Ovary (tissue), 9 donors: Measurements from ENCODE around the gene KCNJ12. TPM values are rescaled to one million over a fixed set of nuclear protein-coding genes. Genes with fewer than 3 reads are reported as not detected.
"Not testable (repeated sequence)": the region's sequence is repeated elsewhere in the genome, so short reads cannot be mapped to it uniquely, and the experiment has no call there.

Experiments
- DNase-seq, 5 donors: peaks; one replicate each; pipeline ENCODE4 v3.0.0-alpha.2; 2019 to 2020
- H3K27ac ChIP-seq, 2 donors: fragments of 200-600 bp; one replicate each; pipeline versions ENCODE4 v1.5.1 to v1.8.0; 2019 to 2022
- H3K27me3 ChIP-seq: fragments of 200-600 bp; one replicate; pipeline ENCODE4 v1.8.0; 2022
- H3K36me3 ChIP-seq: fragments of 200-600 bp; sonication (generic); one replicate; pipeline ENCODE4 v1.5.1; 2019
- H3K4me1 ChIP-seq: one replicate; pipeline ENCODE4 v1.8.1; 2013; ENCODE audit warnings: mild to moderate bottlenecking, moderate library complexity; ENCODE audit not compliant: insufficient read depth
- H3K4me3 ChIP-seq: fragments of 200-600 bp; sonication (generic); one replicate; pipeline ENCODE4 v1.5.1; 2017
- H3K9me3 ChIP-seq, 2 donors: fragments of 200-600 bp in 1 of 2; sonication (generic) in 1 of 2; one replicate each; pipeline versions ENCODE4 v1.5.1 to v1.8.1; 2013 to 2019; ENCODE audit warnings: mild to moderate bottlenecking in 1 of 2, moderate library complexity in 1 of 2
- CTCF ChIP-seq, 3 donors: fragments of 450-650 bp in 2 of 3; fragments of 200-600 bp in 1 of 3; IDR thresholded peaks; one replicate each; pipeline versions ENCODE4 v1.5.1 to v1.8.0; 2016 to 2022; ENCODE audit warnings: antibody characterized with exemption in 3 of 3, mild to moderate bottlenecking in 1 of 3
- EP300 ChIP-seq: sonication (generic); formaldehyde crosslinking; IDR thresholded peaks from one replicate; pipeline ENCODE4 v1.6.1; 2017; ENCODE audit warnings: antibody characterized with exemption
- POLR2A ChIP-seq: fragments of 450-650 bp; IDR thresholded peaks from one replicate; pipeline ENCODE4 v1.6.1; 2017; ENCODE audit warnings: antibody characterized with exemption, mild to moderate bottlenecking, moderate library complexity
- WGBS, 3 donors: extraction: QIAGEN DNeasy Blood & Tissue Kit in 1 of 3; methylation state at CpG; one replicate each; pipeline versions ENCODE4 v1.1.5 to v1.1.7; 2013 to 2017; 5-methylcytosine and 5-hydroxymethylcytosine counted together
- intact Hi-C, 4 donors: fragments of 100-400 bp; cut with DNase I; formaldehyde crosslinking; loops; one replicate each; pipeline versions ENCODE4 v1.11.0 to v1.15.1; 2022 to 2023
- polyA plus RNA-seq, 2 donors: library from polyadenylated mRNA; stranded (reverse); fragments of 200-250 nt in 1 of 2; fragments of 350-450 nt in 1 of 2; fragmentation: Illumina TruSeq in 1 of 2; extraction: RNeasy Lipid Tissue Mini Kit (QIAGEN cat#74804) in 1 of 2; gene quantifications; one replicate each; pipeline ENCODE4 v1.2.3, GENCODE V29; 2013 to 2014
- total RNA-seq, 7 donors: library from RNA; depleted of rRNA in 2 of 7; stranded (reverse); fragments of >200 nt in 2 of 7; fragmentation: NEBNext Ultra II Directional in 3 of 7; extraction: Animal tissue kit (Norgen Biotek cat#: 25700) in 3 of 7; gene quantifications; one replicate each; pipeline versions ENCODE4 v1.1.0 to v1.2.4, GENCODE V29; 2016 to 2023
- donor health status: DM: no; HTN: no; CAD: no; lungs with moderate emphysema.
- donor health status: DM: no; HTN: no; CAD: no.
- donor health status: Bipolar disorder and iron deficiency.
- donor health status: DM: yes; HTN: yes; CAD: no.
- donor health status: DM: no; HTN: no; CAD: no.
- donor health status: DM: yes; HTN: yes; CAD: no.

KCNJ12 gene
- total and polyA plus RNA-seq, 9 donors, result 0.12 to 1.9 (median 0.46) TPM

GRCh38 chr17:21417349-21417748 lies 41.2 kb downstream of the KCNJ12 start:
- H3K27me3 ChIP-seq, H3K4me3 ChIP-seq, intact Hi-C loops, DNase-seq, H3K27ac ChIP-seq, H3K36me3 ChIP-seq, H3K4me1 ChIP-seq, H3K9me3 ChIP-seq: not testable (repeated sequence)
- WGBS, 3 donors, result 82 to 90% (median 86%) methylated on average over 10 of the region's 10 CpGs

- intact Hi-C loops, result no loop called here
Measured at GRCh38 chr17:21417921-21418320, 41.8 kb downstream of the KCNJ12 start.

GRCh38 chr17:21418446-21419298 lies 42.5 kb downstream of the KCNJ12 start:
- no peaks in the 10 kb centered on the region for H3K36me3 ChIP-seq
- WGBS, 3 donors, result 78 to 83% (median 79%) methylated on average over 21 of the region's 21 CpGs
- H3K27me3 ChIP-seq, result no peaks in the 10 kb centered on the region
- no peak for TF ChIP-seq EP300
- H3K4me3 ChIP-seq, result no peak overlapping the region
- no peak for DNase-seq
- no peaks in the 10 kb centered on the region for H3K9me3 ChIP-seq
- H3K4me1 ChIP-seq, result no peaks in the 10 kb centered on the region
- intact Hi-C loops, result no loop called here
- no peak overlapping the region for H3K27ac ChIP-seq

More at GRCh38 chr17:21417921-21418320, 41.8 kb downstream of the KCNJ12 start:
- H3K27me3 ChIP-seq, result no peaks in the 10 kb centered on the region
- no peak overlapping the region for H3K4me3 ChIP-seq
- TF ChIP-seq EP300 (no peak), CTCF (IDR thresholded peaks at IDR 0.05) (no peak), POLR2A (no peak)
- H3K36me3 ChIP-seq, result no peaks in the 10 kb centered on the region
- WGBS, 3 donors, result 85 to 89% (median 89%) methylated on average over 9 of the region's 9 CpGs
- no peaks in the 10 kb centered on the region for H3K4me1 ChIP-seq
- H3K9me3 ChIP-seq, result no peaks in the 10 kb centered on the region
- no peak overlapping the region for H3K27ac ChIP-seq
- DNase-seq, result no peak

- Histone ChIP-seq H3K4me3 (no peak overlapping the region), H3K4me1 (no peaks in the 10 kb centered on the region), H3K27ac (no peak overlapping the region), H3K36me3 (no peaks in the 10 kb centered on the region), H3K27me3 (no peaks in the 10 kb centered on the region), H3K9me3 (no peaks in the 10 kb centered on the region)
- intact Hi-C loops, result loop anchor here in 1 of 4 donors (2.0 kb wide), 1 partner anchor 287 kb away; no protein-coding TSS in a partner anchor
- TF ChIP-seq CTCF (IDR thresholded peaks at IDR 0.05) (no peak), EP300 (no peak), POLR2A (no peak)
- 65 to 73% (median 67%) methylated on average over 25 of the region's 25 CpGs for WGBS, 3 donors
- DNase-seq, result no peak
Measured at GRCh38 chr17:21419299-21420239, 43.4 kb downstream of the KCNJ12 start.

GRCh38 chr17:21420503-21421090 lies 44.4 kb downstream of the KCNJ12 start:
- H3K27me3 ChIP-seq, H3K4me1 ChIP-seq, DNase-seq, H3K9me3 ChIP-seq, H3K36me3 ChIP-seq, H3K4me3 ChIP-seq, H3K27ac ChIP-seq: not testable (repeated sequence)
- WGBS, 3 donors, result 78 to 81% (median 79%) methylated on average over 9 to 11 of the region's 11 CpGs
- intact Hi-C loops, result loop anchor here in 1 of 4 donors (2.0 kb wide), 1 partner anchor 286 kb away; no protein-coding TSS in a partner anchor

GRCh38 chr17:21421421-21422310 lies 45.5 kb downstream of the KCNJ12 start:
- peak in 1 of 5 donors; percentile 6 for DNase-seq
- H3K36me3 ChIP-seq, result not testable (repeated sequence)

GRCh38 chr17:21422311-21423189 lies 46.4 kb downstream of the KCNJ12 start:
- WGBS, 3 donors, result 71 to 80% (median 72%) methylated on average over 9 to 14 of the region's 14 CpGs
- H3K36me3 ChIP-seq, H3K27ac ChIP-seq, H3K27me3 ChIP-seq, H3K4me1 ChIP-seq, H3K4me3 ChIP-seq, H3K9me3 ChIP-seq, intact Hi-C loops: not testable (repeated sequence)
- peak in 1 of 5 donors; percentile 6 for DNase-seq

More at GRCh38 chr17:21421421-21422310, 45.5 kb downstream of the KCNJ12 start:
- not testable (repeated sequence) for H3K27me3 ChIP-seq, H3K4me1 ChIP-seq, H3K9me3 ChIP-seq, H3K4me3 ChIP-seq, H3K27ac ChIP-seq
- WGBS, 3 donors, result 80 to 85% (median 84%) methylated on average over 20 of the region's 20 CpGs
- intact Hi-C loops, result loop anchor here in 1 of 4 donors (2.0 kb wide), 1 partner anchor 285 kb away; no protein-coding TSS in a partner anchor
